Ishikawa (cell line): ENCODE results near the gene PTPN14.

ENCODE experiments used
- CEBPB ChIP-seq: IDR thresholded peaks from 2 replicates; pipeline ENCODE4 v1.6.1; 2012
- CREB1 ChIP-seq: IDR thresholded peaks from 2 replicates; pipeline ENCODE4 v1.6.1; 2012; ENCODE audit warnings: low read depth
- EGR1 ChIP-seq: IDR thresholded peaks from 2 replicates; pipeline ENCODE4 v1.6.1; 2012
- EP300 ChIP-seq: IDR thresholded peaks from 2 replicates; pipeline ENCODE4 v1.6.1; 2012; ENCODE audit warnings: borderline replicate concordance
- FOXM1 ChIP-seq: IDR thresholded peaks from 2 replicates; pipeline ENCODE4 v1.6.1; 2012; ENCODE audit warnings: low read depth, borderline replicate concordance
- MAX ChIP-seq: IDR thresholded peaks from 2 replicates; pipeline ENCODE4 v1.6.1; 2012
- NFIC ChIP-seq: IDR thresholded peaks from 2 replicates; pipeline ENCODE4 v1.6.1; 2012
- RAD21 ChIP-seq: IDR thresholded peaks from 2 replicates; pipeline ENCODE4 v1.6.1; 2012; ENCODE audit warnings: low read depth
- REST ChIP-seq: IDR thresholded peaks from 2 replicates; pipeline ENCODE4 v1.6.1; 2012; ENCODE audit warnings: low read depth, mild to moderate bottlenecking
- TAF1 ChIP-seq: IDR thresholded peaks from 2 replicates; pipeline ENCODE4 v1.6.1; 2012; ENCODE audit warnings: low read depth, mild to moderate bottlenecking
- TCF12 ChIP-seq: IDR thresholded peaks from 2 replicates; pipeline ENCODE4 v1.6.1; 2012; ENCODE audit warnings: low read depth
- USF1 ChIP-seq: IDR thresholded peaks from 2 replicates; pipeline ENCODE4 v1.6.1; 2012
- YY1 ChIP-seq: IDR thresholded peaks from 2 replicates; pipeline ENCODE4 v1.6.1; 2012; ENCODE audit warnings: low read depth
- ZBTB7A ChIP-seq: IDR thresholded peaks from 2 replicates; pipeline ENCODE4 v1.6.1; 2012; ENCODE audit warnings: low read depth

- TF ChIP-seq NFIC (no peak), TAF1 (no peak), RAD21 (no peak), YY1 (no peak), MAX (no peak), CREB1 (no peak), REST (no peak), EP300 (no peak), USF1 (no peak), CEBPB (no peak), EGR1 (no peak), TCF12 (no peak), FOXM1 (no peak), ZBTB7A (no peak)
Observed at GRCh38 chr1:214547747-214548146, 3.7 kb downstream of the PTPN14 start.
